ENCODE results near the gene DROSHA. TPM values are rescaled to one million over a fixed set of nuclear protein-coding genes. Genes with fewer than 3 reads are reported as not detected.

DROSHA gene
- total RNA-seq, 1 experiment from 2014 or later = 73.5 TPM

GRCh38 chr5:31416547-31416946 is 115.3 kb downstream of the DROSHA start:
- H3K4me1 ChIP-seq (ENCODE audit: control insufficient read depth in 1 of 2, insufficient read depth in 2 of 2, low read length in 2 of 2) = no peaks in the 10 kb centered on the region
- H3K9me2 ChIP-seq (ENCODE audit: insufficient read depth) = no peaks in the 10 kb centered on the region
- no peak overlapping the region for H3K9ac ChIP-seq (ENCODE audit: low read length)
- no peak overlapping the region for H3K4me2 ChIP-seq (ENCODE audit: low read length)
- POLR2A ChIA-PET = no interaction called here
- ATAC-seq (no peak), DNase-seq (ENCODE audit: low read depth, low spot score) (no peak)
- H4K20me1 ChIP-seq (ENCODE audit: insufficient read depth) = no peaks in the 10 kb centered on the region
- H3K79me2 ChIP-seq (ENCODE audit: insufficient read depth, low read length) = no peaks in the 10 kb centered on the region
- no TSS peak for BruUV-seq (replicated peaks)
- CTCF ChIA-PET = no interaction called here
- H3K27me3 ChIP-seq (ENCODE audit: insufficient read depth, low read length) = no peaks in the 10 kb centered on the region
- RAD21 ChIA-PET (ENCODE audit: low non-redundant PET in 1 of 2, low total read pairs in 2 of 2, uncharacterized antibody in 2 of 2, unreplicated experiment in 2 of 2) = no interaction called here
- H3K27ac ChIP-seq (ENCODE audit: low read depth, low read length) = no peak overlapping the region
- peaks cover 6 to 19% of the 10 kb centered on the region in 2 experiments for H3K36me3 ChIP-seq (ENCODE audit: control insufficient read depth in 1 of 2, insufficient read depth in 2 of 2, low read length in 2 of 2)
- no peak for TF ChIP-seq JUND (IDR thresholded peaks at IDR 0.05)
- no peak for TF ChIP-seq YY1 (IDR thresholded peaks at IDR 0.05; ENCODE audit: extremely low read depth, insufficient replicate concordance, low read depth, low read length)
- no peak for TF ChIP-seq CBX3 (IDR thresholded peaks at IDR 0.05; ENCODE audit: low read depth)
- TF ChIP-seq ZFX (IDR thresholded peaks at IDR 0.05) = no peak
- TF ChIP-seq, protein P1, sequence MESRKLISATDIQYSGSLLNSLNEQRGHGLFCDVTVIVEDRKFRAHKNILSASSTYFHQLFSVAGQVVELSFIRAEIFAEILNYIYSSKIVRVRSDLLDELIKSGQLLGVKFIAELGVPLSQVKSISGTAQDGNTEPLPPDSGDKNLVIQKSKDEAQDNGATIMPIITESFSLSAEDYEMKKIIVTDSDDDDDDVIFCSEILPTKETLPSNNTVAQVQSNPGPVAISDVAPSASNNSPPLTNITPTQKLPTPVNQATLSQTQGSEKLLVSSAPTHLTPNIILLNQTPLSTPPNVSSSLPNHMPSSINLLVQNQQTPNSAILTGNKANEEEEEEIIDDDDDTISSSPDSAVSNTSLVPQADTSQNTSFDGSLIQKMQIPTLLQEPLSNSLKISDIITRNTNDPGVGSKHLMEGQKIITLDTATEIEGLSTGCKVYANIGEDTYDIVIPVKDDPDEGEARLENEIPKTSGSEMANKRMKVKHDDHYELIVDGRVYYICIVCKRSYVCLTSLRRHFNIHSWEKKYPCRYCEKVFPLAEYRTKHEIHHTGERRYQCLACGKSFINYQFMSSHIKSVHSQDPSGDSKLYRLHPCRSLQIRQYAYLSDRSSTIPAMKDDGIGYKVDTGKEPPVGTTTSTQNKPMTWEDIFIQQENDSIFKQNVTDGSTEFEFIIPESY (IDR thresholded peaks at IDR 0.05; ENCODE audit: extremely low read depth, insufficient replicate concordance, low read length) = no peak
- TF ChIP-seq, protein P2, sequence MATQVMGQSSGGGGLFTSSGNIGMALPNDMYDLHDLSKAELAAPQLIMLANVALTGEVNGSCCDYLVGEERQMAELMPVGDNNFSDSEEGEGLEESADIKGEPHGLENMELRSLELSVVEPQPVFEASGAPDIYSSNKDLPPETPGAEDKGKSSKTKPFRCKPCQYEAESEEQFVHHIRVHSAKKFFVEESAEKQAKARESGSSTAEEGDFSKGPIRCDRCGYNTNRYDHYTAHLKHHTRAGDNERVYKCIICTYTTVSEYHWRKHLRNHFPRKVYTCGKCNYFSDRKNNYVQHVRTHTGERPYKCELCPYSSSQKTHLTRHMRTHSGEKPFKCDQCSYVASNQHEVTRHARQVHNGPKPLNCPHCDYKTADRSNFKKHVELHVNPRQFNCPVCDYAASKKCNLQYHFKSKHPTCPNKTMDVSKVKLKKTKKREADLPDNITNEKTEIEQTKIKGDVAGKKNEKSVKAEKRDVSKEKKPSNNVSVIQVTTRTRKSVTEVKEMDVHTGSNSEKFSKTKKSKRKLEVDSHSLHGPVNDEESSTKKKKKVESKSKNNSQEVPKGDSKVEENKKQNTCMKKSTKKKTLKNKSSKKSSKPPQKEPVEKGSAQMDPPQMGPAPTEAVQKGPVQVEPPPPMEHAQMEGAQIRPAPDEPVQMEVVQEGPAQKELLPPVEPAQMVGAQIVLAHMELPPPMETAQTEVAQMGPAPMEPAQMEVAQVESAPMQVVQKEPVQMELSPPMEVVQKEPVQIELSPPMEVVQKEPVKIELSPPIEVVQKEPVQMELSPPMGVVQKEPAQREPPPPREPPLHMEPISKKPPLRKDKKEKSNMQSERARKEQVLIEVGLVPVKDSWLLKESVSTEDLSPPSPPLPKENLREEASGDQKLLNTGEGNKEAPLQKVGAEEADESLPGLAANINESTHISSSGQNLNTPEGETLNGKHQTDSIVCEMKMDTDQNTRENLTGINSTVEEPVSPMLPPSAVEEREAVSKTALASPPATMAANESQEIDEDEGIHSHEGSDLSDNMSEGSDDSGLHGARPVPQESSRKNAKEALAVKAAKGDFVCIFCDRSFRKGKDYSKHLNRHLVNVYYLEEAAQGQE (IDR thresholded peaks at IDR 0.05; ENCODE audit: low read depth) = no peak
- no peak for TF ChIP-seq CEBPB (IDR thresholded peaks at IDR 0.05; ENCODE audit: low read depth)
- no peak for TF ChIP-seq TCF7L2 (IDR thresholded peaks at IDR 0.05; ENCODE audit: borderline replicate concordance, extremely low read depth, insufficient read depth, insufficient read length)
- H3K4me3 ChIP-seq (replicated peaks in 1 of 2; ENCODE audit: low read depth in 1 of 2, low read length in 2 of 2) = no peak overlapping the region
- H3K9me3 ChIP-seq (ENCODE audit: control insufficient read depth in 1 of 2, insufficient read depth in 1 of 2, low read depth in 1 of 2, low read length in 2 of 2) = no peaks in the 10 kb centered on the region
- H2AFZ ChIP-seq (ENCODE audit: low read depth, low read length, poor library complexity, severe bottlenecking) = no peak overlapping the region
- intact Hi-C loops (cut with micrococcal nuclease) = no loop called here
